Smooth muscle cell (in vitro differentiated cells): ENCODE results near the gene SYCP1. TPM values are rescaled to one million over a fixed set of nuclear protein-coding genes. Genes with fewer than 3 reads are reported as not detected.
"Not testable (repeated sequence)": the region's sequence is repeated elsewhere in the genome, so short reads cannot be mapped to it uniquely, and the experiment has no call there.

Source experiments
- DNase-seq: peaks from one replicate; lab custom pipeline; 2025; ENCODE audit not compliant: unreplicated experiment; lab: John Stamatoyannopoulos, UW
- H2AFZ ChIP-seq: fragments of 200-600 bp; sonication (generic); 2 replicates; pipeline ENCODE4 v1.6.0; 2016; ENCODE audit warnings: antibody characterized with exemption, low read depth, mild to moderate bottlenecking
- H3F3A ChIP-seq: fragments of 200-600 bp; sonication (generic); 2 replicates; pipeline ENCODE4 v1.6.0; 2017; ENCODE audit warnings: antibody characterized with exemption, low read depth
- H3K27ac ChIP-seq: fragments of 200-600 bp; sonication (generic); 2 replicates; pipeline ENCODE4 v1.5.1; 2016; ENCODE audit warnings: low read depth, mild to moderate bottlenecking
- H3K27me3 ChIP-seq: fragments of 200-600 bp; sonication (generic); 2 replicates; pipeline ENCODE4 v1.6.1; 2016; ENCODE audit warnings: low read depth, mild to moderate bottlenecking
- H3K36me3 ChIP-seq: fragments of 200-600 bp; sonication (generic); 2 replicates; pipeline ENCODE4 v1.5.1; 2016; ENCODE audit warnings: low read depth
- H3K4me1 ChIP-seq: fragments of 200-600 bp; sonication (generic); 2 replicates; pipeline ENCODE4 v1.5.1; 2016; ENCODE audit warnings: low read depth
- H3K4me2 ChIP-seq: fragments of 200-600 bp; sonication (generic); 2 replicates; pipeline ENCODE4 v1.6.0; 2016; ENCODE audit warnings: mild to moderate bottlenecking
- H3K4me3 ChIP-seq: fragments of 200-600 bp; sonication (generic); 2 replicates; pipeline ENCODE4 v1.5.1; 2016; ENCODE audit warnings: mild to moderate bottlenecking
- H3K79me2 ChIP-seq: fragments of 200-600 bp; sonication (generic); 2 replicates; pipeline ENCODE4 v1.6.0; 2016; ENCODE audit warnings: low read depth, mild to moderate bottlenecking
- H3K9ac ChIP-seq: fragments of 200-600 bp; sonication (generic); 2 replicates; pipeline ENCODE4 v1.6.0; 2016; ENCODE audit warnings: low read depth
- H3K9me3 ChIP-seq: fragments of 200-600 bp; sonication (generic); replicated peaks from 2 replicates; pipeline ENCODE4 v1.5.1; 2016; ENCODE audit warnings: low read depth
- H4K20me1 ChIP-seq: fragments of 200-600 bp; sonication (generic); 2 replicates; pipeline ENCODE4 v1.6.0; 2016; ENCODE audit warnings: low read depth
- CTCF ChIP-seq: fragments of 200-600 bp; sonication (generic); IDR thresholded peaks from 2 replicates; pipeline ENCODE4 v1.5.1; 2017; ENCODE audit warnings: borderline replicate concordance, mild to moderate bottlenecking, antibody characterized with exemption; ENCODE audit not compliant: insufficient read depth, poor library complexity, severe bottlenecking
- WGBS: methylation state at CpG from one replicate; pipeline ENCODE4 v1.1.7; 2016; ENCODE audit warnings: low lambda C conversion rate; 5-methylcytosine and 5-hydroxymethylcytosine counted together
- polyA plus RNA-seq: library from polyadenylated mRNA; unstranded; fragments of >200 nt; fragmentation: Nextera tagmentation; extraction: Ambion mirVana; gene quantifications from 2 replicates; pipeline ENCODE4 v1.2.1, GENCODE V29; 2016
- total RNA-seq: library from RNA; depleted of rRNA; stranded (reverse); fragments of >200 nt; gene quantifications from 2 replicates; pipeline ENCODE4 v1.2.3, GENCODE V29; 2014

The SYCP1 gene
- total and polyA plus RNA-seq, 2 experiments from 2014 or later: not detected

- DNase-seq: no peak
- WGBS: 97% methylated on average over 2 of the region's 2 CpGs
- H4K20me1 ChIP-seq: no peaks in the 10 kb centered on the region
These were observed 159.1 kb downstream of the SYCP1 start for GRCh38 chr1:115013792-115014191.

GRCh38 chr1:115019549-115019948, 164.9 kb downstream of the SYCP1 start:
- not testable (repeated sequence) for H3K36me3 ChIP-seq, H3K4me1 ChIP-seq
- WGBS: 94% methylated on average over 9 of the region's 9 CpGs

More at GRCh38 chr1:115013792-115014191, 159.1 kb downstream of the SYCP1 start:
- Histone ChIP-seq H3K9ac (no peak overlapping the region), H3K4me2 (no peak overlapping the region), H3K79me2 (no peaks in the 10 kb centered on the region), H3K9me3 (no peaks in the 10 kb centered on the region), H3K4me1 (no peaks in the 10 kb centered on the region), H3K4me3 (no peak overlapping the region), H2AFZ (no peak overlapping the region), H3K36me3 (no peaks in the 10 kb centered on the region), H3K27ac (no peak overlapping the region), H3K27me3 (no peaks in the 10 kb centered on the region), H3F3A (no peaks in the 10 kb centered on the region)
- TF ChIP-seq CTCF: no peak

GRCh38 chr1:115021145-115021544, 166.5 kb downstream of the SYCP1 start:
- Histone ChIP-seq H3K27me3 (no peaks in the 10 kb centered on the region), H3K9me3 (no peaks in the 10 kb centered on the region), H3F3A (no peaks in the 10 kb centered on the region), H4K20me1 (no peaks in the 10 kb centered on the region), H3K4me3 (no peak overlapping the region), H3K36me3 (no peaks in the 10 kb centered on the region), H3K4me2 (no peak overlapping the region), H3K27ac (no peak overlapping the region), H3K79me2 (no peaks in the 10 kb centered on the region), H2AFZ (no peak overlapping the region), H3K9ac (no peak overlapping the region), H3K4me1 (no peaks in the 10 kb centered on the region)
- DNase-seq: no peak
- no peak for TF ChIP-seq CTCF
- 76% methylated on average over 1 of the region's 1 CpG for WGBS

More at GRCh38 chr1:115019549-115019948, 164.9 kb downstream of the SYCP1 start:
- not testable (repeated sequence) for H3K27me3 ChIP-seq, H3K79me2 ChIP-seq, H4K20me1 ChIP-seq, H3K27ac ChIP-seq, DNase-seq, H3F3A ChIP-seq, H3K9ac ChIP-seq, H2AFZ ChIP-seq, H3K4me3 ChIP-seq, H3K4me2 ChIP-seq, H3K9me3 ChIP-seq

GRCh38 chr1:115023593-115023992, 168.9 kb downstream of the SYCP1 start:
- no peak for DNase-seq
- no peak for TF ChIP-seq CTCF
- no peaks in the 10 kb centered on the region for H3K4me1 ChIP-seq
- H3K79me2 ChIP-seq: no peaks in the 10 kb centered on the region
- H3K36me3 ChIP-seq: no peaks in the 10 kb centered on the region
- no peaks in the 10 kb centered on the region for H4K20me1 ChIP-seq
- no peaks in the 10 kb centered on the region for H3K9me3 ChIP-seq
- no peak overlapping the region for H3K4me3 ChIP-seq
- H2AFZ ChIP-seq: no peak overlapping the region
- H3K27ac ChIP-seq: no peak overlapping the region
- H3K9ac ChIP-seq: no peak overlapping the region
- H3F3A ChIP-seq: no peaks in the 10 kb centered on the region
- H3K4me2 ChIP-seq: no peak overlapping the region
- H3K27me3 ChIP-seq: no peaks in the 10 kb centered on the region
